Trophoblast cell (in vitro differentiated cells and primary cell): ENCODE results near the gene ADGRB3.

ENCODE experiments used
- DNase-seq, 2 donors: peaks; one replicate each; pipeline ENCODE4 v3.0.0-alpha.2; 2016
- H2AFZ ChIP-seq: 2 replicates; pipeline ENCODE4 v1.6.1; 2013; ENCODE audit warnings: low read length, moderate library complexity, mild to moderate bottlenecking; ENCODE audit not compliant: insufficient read depth, poor library complexity
- H2AK5ac ChIP-seq: 2 replicates; pipeline ENCODE4 v1.6.1; 2013; ENCODE audit warnings: mild to moderate bottlenecking, low read length
- H2BK120ac ChIP-seq: 2 replicates; pipeline ENCODE4 v1.6.1; 2013; ENCODE audit warnings: low read length, mild to moderate bottlenecking, moderate library complexity; ENCODE audit not compliant: insufficient read depth, poor library complexity
- H2BK12ac ChIP-seq: 2 replicates; pipeline ENCODE4 v1.6.1; 2013; ENCODE audit warnings: mild to moderate bottlenecking, low read length, moderate library complexity
- H2BK5ac ChIP-seq: 2 replicates; pipeline ENCODE4 v1.6.1; 2013; ENCODE audit warnings: low read length, low read depth, moderate library complexity, mild to moderate bottlenecking; ENCODE audit not compliant: poor library complexity
- H3K14ac ChIP-seq: 2 replicates; pipeline ENCODE4 v1.6.1; 2013; ENCODE audit warnings: mild to moderate bottlenecking, low read length
- H3K18ac ChIP-seq: 2 replicates; pipeline ENCODE4 v1.6.1; 2013; ENCODE audit warnings: mild to moderate bottlenecking, low read length
- H3K23ac ChIP-seq: 2 replicates; pipeline ENCODE4 v1.6.1; 2013; ENCODE audit warnings: low read length
- H3K27ac ChIP-seq: 2 replicates; pipeline ENCODE4 v1.5.1; 2013; ENCODE audit warnings: low read depth, mild to moderate bottlenecking, inconsistent platforms, low read length, moderate library complexity
- H3K27me3 ChIP-seq: 2 replicates; pipeline ENCODE4 v1.6.1; 2013; ENCODE audit warnings: inconsistent platforms, mild to moderate bottlenecking, low read length, moderate library complexity; ENCODE audit not compliant: insufficient read depth
- H3K36me3 ChIP-seq, 2 experiments: 1 replicate in 1 of 2; 2 replicates in 1 of 2; pipeline ENCODE4 v1.6.1; 2013; ENCODE audit warnings: low read length in 2 of 2, mild to moderate bottlenecking in 2 of 2, moderate library complexity in 1 of 2; ENCODE audit not compliant: insufficient read depth in 2 of 2, control insufficient read depth in 1 of 2
- H3K4ac ChIP-seq: 2 replicates; pipeline ENCODE4 v1.6.1; 2013; ENCODE audit warnings: low read depth, mild to moderate bottlenecking, low read length, moderate library complexity
- H3K4me1 ChIP-seq, 2 experiments: 1 replicate in 1 of 2; 2 replicates in 1 of 2; pipeline ENCODE4 v1.6.1; 2013; ENCODE audit warnings: low read length in 2 of 2, mild to moderate bottlenecking in 2 of 2, moderate library complexity in 1 of 2; ENCODE audit not compliant: insufficient read depth in 2 of 2, control insufficient read depth in 1 of 2
- H3K4me2 ChIP-seq: 2 replicates; pipeline ENCODE4 v1.6.1; 2013; ENCODE audit warnings: inconsistent platforms, mild to moderate bottlenecking, low read length, moderate library complexity
- H3K4me3 ChIP-seq: 2 replicates; pipeline ENCODE4 v1.5.1; 2013; ENCODE audit warnings: mild to moderate bottlenecking, low read depth, low read length, inconsistent platforms
- H3K79me1 ChIP-seq: one replicate; pipeline ENCODE4 v1.6.1; 2013; ENCODE audit warnings: low read length
- H3K79me2 ChIP-seq: 2 replicates; pipeline ENCODE4 v1.6.1; 2013; ENCODE audit warnings: low read length, mild to moderate bottlenecking; ENCODE audit not compliant: control insufficient read depth, insufficient read depth, poor library complexity
- H3K9ac ChIP-seq: 2 replicates; pipeline ENCODE4 v1.6.1; 2013; ENCODE audit warnings: mild to moderate bottlenecking, low read length
- H3K9me3 ChIP-seq: 2 replicates; pipeline ENCODE4 v1.6.1; 2013; ENCODE audit warnings: low read depth, mild to moderate bottlenecking, control low read depth, inconsistent platforms, low read length; ENCODE audit not compliant: insufficient read depth
- H4K12ac ChIP-seq: 2 replicates; pipeline ENCODE4 v1.6.1; 2013; ENCODE audit warnings: low read depth, mild to moderate bottlenecking, low read length, moderate library complexity
- H4K8ac ChIP-seq: 2 replicates; pipeline ENCODE4 v1.6.1; 2013; ENCODE audit warnings: low read depth, mild to moderate bottlenecking, low read length, moderate library complexity
- H4K91ac ChIP-seq: one replicate; pipeline ENCODE4 v1.6.1; 2013; ENCODE audit warnings: low read depth, mild to moderate bottlenecking, low read length, moderate library complexity
- WGBS: extraction: QIAGEN DNeasy Blood & Tissue Kit; methylation state at CpG from one replicate; pipeline ENCODE4 v1.1.7; 2013; ENCODE audit warnings: missing lambda C conversion rate; ENCODE audit not compliant: insufficient read length, insufficient coverage; ENCODE audit errors: extremely low coverage; 5-methylcytosine and 5-hydroxymethylcytosine counted together

Gene ADGRB3

GRCh38 chr6:68732423-68732822 lies 97.3 kb downstream of the ADGRB3 start:
- Histone ChIP-seq H2BK12ac (no peak overlapping the region), H2BK120ac (no peak overlapping the region), H2AFZ (no peak overlapping the region), H3K9ac (no peak overlapping the region), H3K79me1 (no peaks in the 10 kb centered on the region), H3K27me3 (no peaks in the 10 kb centered on the region), H2BK5ac (no peak overlapping the region), H3K36me3 (no peaks in the 10 kb centered on the region), H4K8ac (no peak overlapping the region), H3K27ac (no peak overlapping the region), H2AK5ac (no peak overlapping the region), H3K9me3 (no peaks in the 10 kb centered on the region), H3K4me3 (no peak overlapping the region), H3K4ac (no peak overlapping the region), H3K4me1 (no peaks in the 10 kb centered on the region), H4K91ac (no peak overlapping the region), H3K18ac (no peak overlapping the region), H3K4me2 (no peak overlapping the region), H3K23ac (no peak overlapping the region), H4K12ac (no peak overlapping the region), H3K79me2 (no peaks in the 10 kb centered on the region), H3K14ac (no peak overlapping the region)
- WGBS = 100% methylated on average over 1 of the region's 5 CpGs
- DNase-seq = no peak

GRCh38 chr6:68735866-68736265 lies 100.8 kb downstream of the ADGRB3 start:
- H4K8ac ChIP-seq = no peak overlapping the region
- DNase-seq = no peak
- no peak overlapping the region for H3K4me3 ChIP-seq
- H3K9ac ChIP-seq = no peak overlapping the region
- H2AFZ ChIP-seq = no peak overlapping the region
- no peak overlapping the region for H2BK120ac ChIP-seq
- no peak overlapping the region for H3K27ac ChIP-seq
- H2BK5ac ChIP-seq = no peak overlapping the region
- H3K23ac ChIP-seq = no peak overlapping the region
- H3K9me3 ChIP-seq = no peaks in the 10 kb centered on the region
- H4K91ac ChIP-seq = no peak overlapping the region
- H3K14ac ChIP-seq = no peak overlapping the region
- no peaks in the 10 kb centered on the region for H3K27me3 ChIP-seq
- no peak overlapping the region for H3K4ac ChIP-seq
- H3K79me2 ChIP-seq = no peaks in the 10 kb centered on the region
- no peak overlapping the region for H2AK5ac ChIP-seq
- no peak overlapping the region for H3K18ac ChIP-seq
- H3K4me1 ChIP-seq = no peaks in the 10 kb centered on the region
- no peak overlapping the region for H2BK12ac ChIP-seq
- H3K79me1 ChIP-seq = no peaks in the 10 kb centered on the region
- no peak overlapping the region for H3K4me2 ChIP-seq
- H3K36me3 ChIP-seq = no peaks in the 10 kb centered on the region
- no peak overlapping the region for H4K12ac ChIP-seq

GRCh38 chr6:68737061-68737460 lies 102.0 kb downstream of the ADGRB3 start:
- Histone ChIP-seq H3K4ac (no peak overlapping the region), H3K79me2 (no peaks in the 10 kb centered on the region), H3K4me2 (no peak overlapping the region), H2BK5ac (no peak overlapping the region), H4K8ac (no peak overlapping the region), H3K23ac (no peak overlapping the region), H4K91ac (no peak overlapping the region), H3K14ac (no peak overlapping the region), H3K36me3 (no peaks in the 10 kb centered on the region), H3K9me3 (no peaks in the 10 kb centered on the region), H2AFZ (no peak overlapping the region), H3K27me3 (no peaks in the 10 kb centered on the region), H3K9ac (no peak overlapping the region), H3K4me3 (no peak overlapping the region), H3K79me1 (no peaks in the 10 kb centered on the region), H2BK12ac (no peak overlapping the region), H4K12ac (no peak overlapping the region), H2BK120ac (no peak overlapping the region), H3K18ac (no peak overlapping the region), H3K4me1 (no peaks in the 10 kb centered on the region), H2AK5ac (no peak overlapping the region), H3K27ac (no peak overlapping the region)
- no peak for DNase-seq

- Histone ChIP-seq H4K8ac (no peak overlapping the region), H2AK5ac (no peak overlapping the region)
These were observed 103.0 kb downstream of the ADGRB3 start for GRCh38 chr6:68738039-68738438.

More at GRCh38 chr6:68738039-68738438, 103.0 kb downstream of the ADGRB3 start:
- Histone ChIP-seq H4K12ac (no peak overlapping the region), H3K27ac (no peak overlapping the region), H3K18ac (no peak overlapping the region), H2BK12ac (no peak overlapping the region), H3K27me3 (no peaks in the 10 kb centered on the region), H3K79me1 (no peaks in the 10 kb centered on the region), H3K4me2 (no peak overlapping the region), H3K23ac (no peak overlapping the region), H3K36me3 (no peaks in the 10 kb centered on the region), H2AFZ (no peak overlapping the region), H3K79me2 (no peaks in the 10 kb centered on the region), H3K4me1 (no peaks in the 10 kb centered on the region), H3K14ac (no peak overlapping the region), H3K4ac (no peak overlapping the region), H3K4me3 (no peak overlapping the region), H4K91ac (no peak overlapping the region), H3K9ac (no peak overlapping the region), H3K9me3 (no peaks in the 10 kb centered on the region), H2BK5ac (no peak overlapping the region), H2BK120ac (no peak overlapping the region)
- DNase-seq = no peak
